Nephron (organoid): Measurements from ENCODE around the gene ARL6IP4.

Source experiments
- H3K27ac Mint-ChIP-seq, 3 experiments: 2 replicates each; pipeline ENCODE4 v1.8.0; 2020; ENCODE audit warnings: mixed read lengths in 3 of 3, mild to moderate bottlenecking in 2 of 3, moderate library complexity in 1 of 3
- H3K27me3 Mint-ChIP-seq: 2 replicates; pipeline ENCODE4 v1.8.0; 2021; ENCODE audit warnings: low read depth, mild to moderate bottlenecking, moderate library complexity, mixed read lengths
- H3K36me3 Mint-ChIP-seq: 2 replicates; pipeline ENCODE4 v1.8.0; 2020; ENCODE audit warnings: low read depth, mixed read lengths
- H3K4me1 Mint-ChIP-seq: 2 replicates; pipeline ENCODE4 v1.8.0; 2020; ENCODE audit warnings: mixed read lengths
- H3K4me3 Mint-ChIP-seq, 3 experiments: 2 replicates each; pipeline ENCODE4 v1.8.0; 2020; ENCODE audit warnings: mild to moderate bottlenecking in 3 of 3, mixed read lengths in 3 of 3, moderate library complexity in 2 of 3
- H3K9me3 Mint-ChIP-seq: 2 replicates; pipeline ENCODE4 v1.8.0; 2020; ENCODE audit warnings: mixed read lengths
- TF ChIP-seq, protein P1 (sequence below), 3 experiments: fragments of 200-600 bp; sonication (generic); IDR thresholded peaks; one replicate each; pipeline ENCODE4 v1.5.0; 2021; ENCODE audit warnings: antibody characterized with exemption in 3 of 3; ENCODE audit not compliant: unreplicated experiment in 3 of 3

The ARL6IP4 gene

DNA sequence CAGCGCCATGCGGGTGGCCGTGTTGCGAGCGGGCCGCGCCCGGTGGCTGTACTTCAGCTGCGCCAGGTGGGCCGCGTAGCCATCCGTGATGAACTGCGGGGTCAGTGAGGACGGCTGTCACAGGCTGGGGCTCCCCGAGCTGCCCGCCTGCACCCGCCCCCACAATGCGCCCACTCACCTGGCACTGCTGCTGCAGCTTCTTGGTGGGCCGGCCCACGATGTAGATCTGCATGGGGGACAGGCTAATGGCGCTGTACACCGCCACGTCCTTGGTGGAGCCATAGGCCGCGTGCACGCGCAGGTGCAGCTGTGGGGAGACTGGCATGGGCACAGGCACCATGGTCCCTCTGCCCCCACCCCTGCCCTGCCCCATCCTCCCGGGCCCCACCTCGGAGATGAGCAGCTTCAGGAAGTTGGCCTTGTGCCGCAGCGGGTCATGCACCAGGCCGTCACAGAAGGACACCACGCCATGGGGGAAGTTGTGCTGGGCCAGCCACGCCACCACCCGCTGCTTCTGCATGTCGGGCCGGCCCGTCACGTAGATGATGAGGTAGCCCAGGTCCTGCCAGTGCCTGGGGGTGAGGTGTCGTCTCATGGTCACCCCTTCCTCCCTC lies 5.9 kb downstream of the ARL6IP4 start:
- Mint-ChIP-seq H3K4me3 (no peak overlapping the region), H3K36me3 (no peaks in the 10 kb centered on the region), H3K27ac (no peak overlapping the region)

DNA sequence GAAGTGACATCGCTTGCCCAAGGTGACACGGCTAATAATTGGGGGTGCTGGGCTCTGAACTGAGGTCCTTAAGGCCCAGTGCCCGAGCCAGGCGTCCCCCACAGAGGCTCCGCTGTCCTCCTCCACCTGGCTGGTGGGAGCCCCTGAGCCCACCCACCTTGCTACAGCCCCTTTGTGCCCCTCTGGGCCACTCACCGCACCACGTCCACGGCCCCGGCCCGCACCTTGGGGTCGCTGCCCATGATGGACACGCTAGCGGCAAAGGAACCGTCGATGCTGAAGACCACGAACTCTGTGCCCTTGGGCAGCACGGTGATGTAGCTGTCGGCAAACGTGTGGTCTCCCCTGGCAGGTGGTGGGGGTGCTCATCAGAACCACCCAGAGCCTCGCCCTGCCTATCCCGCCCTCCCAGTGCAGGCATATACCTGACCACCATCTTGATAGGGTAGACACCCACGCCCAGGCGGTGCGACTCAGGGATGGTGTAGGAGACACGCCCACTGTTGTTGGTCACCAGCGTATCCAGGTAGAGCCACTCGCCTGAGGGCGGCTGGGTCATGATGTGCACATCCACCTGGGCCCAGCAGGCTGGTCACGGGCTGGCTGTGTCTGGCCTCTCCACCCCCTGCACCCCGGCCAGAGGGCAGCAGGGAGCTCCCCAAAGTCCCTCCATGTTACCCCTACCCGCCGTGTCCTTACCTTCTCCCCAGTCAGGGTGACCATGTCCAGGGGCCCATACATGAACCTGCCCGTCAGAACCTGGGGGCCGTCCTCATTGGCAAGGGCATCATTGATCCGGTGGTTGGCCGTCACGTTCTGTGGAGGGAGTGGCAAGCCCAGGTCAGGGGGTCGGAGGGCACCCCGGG lies 6.8 kb downstream of the ARL6IP4 start:
- Mint-ChIP-seq H3K27ac (no peak overlapping the region), H3K4me3 (no peak overlapping the region), H3K27me3 (no peaks in the 10 kb centered on the region), H3K36me3 (no peaks in the 10 kb centered on the region), H3K9me3 (no peaks in the 10 kb centered on the region), H3K4me1 (peaks cover 27% of the 10 kb centered on the region)
- TF ChIP-seq, protein P1, sequence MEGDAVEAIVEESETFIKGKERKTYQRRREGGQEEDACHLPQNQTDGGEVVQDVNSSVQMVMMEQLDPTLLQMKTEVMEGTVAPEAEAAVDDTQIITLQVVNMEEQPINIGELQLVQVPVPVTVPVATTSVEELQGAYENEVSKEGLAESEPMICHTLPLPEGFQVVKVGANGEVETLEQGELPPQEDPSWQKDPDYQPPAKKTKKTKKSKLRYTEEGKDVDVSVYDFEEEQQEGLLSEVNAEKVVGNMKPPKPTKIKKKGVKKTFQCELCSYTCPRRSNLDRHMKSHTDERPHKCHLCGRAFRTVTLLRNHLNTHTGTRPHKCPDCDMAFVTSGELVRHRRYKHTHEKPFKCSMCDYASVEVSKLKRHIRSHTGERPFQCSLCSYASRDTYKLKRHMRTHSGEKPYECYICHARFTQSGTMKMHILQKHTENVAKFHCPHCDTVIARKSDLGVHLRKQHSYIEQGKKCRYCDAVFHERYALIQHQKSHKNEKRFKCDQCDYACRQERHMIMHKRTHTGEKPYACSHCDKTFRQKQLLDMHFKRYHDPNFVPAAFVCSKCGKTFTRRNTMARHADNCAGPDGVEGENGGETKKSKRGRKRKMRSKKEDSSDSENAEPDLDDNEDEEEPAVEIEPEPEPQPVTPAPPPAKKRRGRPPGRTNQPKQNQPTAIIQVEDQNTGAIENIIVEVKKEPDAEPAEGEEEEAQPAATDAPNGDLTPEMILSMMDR (IDR thresholded peaks at IDR 0.05; ENCODE audit: unreplicated experiment in 3 of 3): no peak

More for the DNA sequence above, 5.9 kb downstream of the ARL6IP4 start:
- H3K4me1 Mint-ChIP-seq: peaks cover 32% of the 10 kb centered on the region
- TF ChIP-seq, protein P1 (IDR thresholded peaks at IDR 0.05; ENCODE audit: unreplicated experiment in 3 of 3): no peak
- H3K27me3 Mint-ChIP-seq: no peaks in the 10 kb centered on the region
- H3K9me3 Mint-ChIP-seq: no peaks in the 10 kb centered on the region

DNA sequence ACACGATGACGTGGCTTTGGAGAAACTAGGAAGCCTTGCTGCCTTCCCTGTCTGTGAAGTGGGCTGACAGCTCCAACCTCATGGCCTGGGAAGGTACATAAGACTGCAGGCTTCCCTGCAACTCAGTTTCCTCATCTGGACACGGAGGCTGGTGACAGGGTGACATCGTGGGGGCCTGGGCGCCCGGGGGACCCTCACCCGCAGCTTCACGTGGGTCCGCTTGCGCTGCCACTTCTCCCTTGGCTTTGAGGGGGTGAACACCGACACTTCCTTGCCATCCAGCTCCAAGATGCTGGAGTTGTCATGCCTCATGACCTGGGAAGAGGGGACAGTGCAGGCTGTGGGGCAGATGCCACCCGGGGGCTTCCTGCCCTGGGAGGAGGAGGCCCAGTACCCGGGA lies 7.6 kb downstream of the ARL6IP4 start:
- Mint-ChIP-seq H3K27ac (no peak overlapping the region), H3K9me3 (no peaks in the 10 kb centered on the region), H3K36me3 (no peaks in the 10 kb centered on the region), H3K4me1 (peaks cover 24% of the 10 kb centered on the region), H3K27me3 (no peaks in the 10 kb centered on the region), H3K4me3 (no peak overlapping the region)
- TF ChIP-seq, protein P1 (IDR thresholded peaks at IDR 0.05; ENCODE audit: unreplicated experiment in 3 of 3): no peak

DNA sequence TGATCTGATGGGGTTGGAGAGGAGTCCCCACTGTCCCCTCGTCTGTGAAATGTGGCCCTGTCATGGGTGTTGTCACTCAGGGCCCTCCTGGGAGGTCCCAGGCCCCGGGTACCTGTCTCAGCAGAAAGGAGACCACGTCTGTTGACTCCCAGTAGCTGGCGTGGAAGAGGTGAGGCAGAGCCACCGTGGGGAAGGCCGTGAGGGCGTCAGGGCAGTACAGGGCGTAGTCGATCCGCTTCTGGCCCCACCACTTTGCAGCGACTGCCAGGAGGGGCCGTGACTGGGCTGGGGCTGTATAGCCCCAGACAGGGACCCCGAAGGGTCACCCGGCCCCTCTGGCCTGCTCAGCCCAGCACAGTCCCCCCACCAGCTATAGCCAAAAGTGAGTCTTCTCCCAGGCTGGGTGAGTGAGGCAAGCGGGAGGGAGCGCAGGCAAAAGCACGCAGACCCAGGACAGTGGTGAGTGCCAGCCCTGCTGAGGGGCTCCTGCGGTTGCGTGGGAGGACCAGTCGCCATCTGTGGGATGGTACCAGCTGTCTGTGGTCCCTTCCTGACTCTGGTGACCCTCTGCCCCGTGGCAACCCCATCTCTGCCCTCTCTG lies 8.2 kb downstream of the ARL6IP4 start:
- H3K9me3 Mint-ChIP-seq: no peaks in the 10 kb centered on the region
- H3K36me3 Mint-ChIP-seq: no peaks in the 10 kb centered on the region
- H3K4me3 Mint-ChIP-seq: no peak overlapping the region
- H3K27me3 Mint-ChIP-seq: no peaks in the 10 kb centered on the region
- TF ChIP-seq, protein P1 (IDR thresholded peaks at IDR 0.05; ENCODE audit: unreplicated experiment in 3 of 3): no peak
- H3K27ac Mint-ChIP-seq: no peak overlapping the region
- H3K4me1 Mint-ChIP-seq: peaks cover 17% of the 10 kb centered on the region

DNA sequence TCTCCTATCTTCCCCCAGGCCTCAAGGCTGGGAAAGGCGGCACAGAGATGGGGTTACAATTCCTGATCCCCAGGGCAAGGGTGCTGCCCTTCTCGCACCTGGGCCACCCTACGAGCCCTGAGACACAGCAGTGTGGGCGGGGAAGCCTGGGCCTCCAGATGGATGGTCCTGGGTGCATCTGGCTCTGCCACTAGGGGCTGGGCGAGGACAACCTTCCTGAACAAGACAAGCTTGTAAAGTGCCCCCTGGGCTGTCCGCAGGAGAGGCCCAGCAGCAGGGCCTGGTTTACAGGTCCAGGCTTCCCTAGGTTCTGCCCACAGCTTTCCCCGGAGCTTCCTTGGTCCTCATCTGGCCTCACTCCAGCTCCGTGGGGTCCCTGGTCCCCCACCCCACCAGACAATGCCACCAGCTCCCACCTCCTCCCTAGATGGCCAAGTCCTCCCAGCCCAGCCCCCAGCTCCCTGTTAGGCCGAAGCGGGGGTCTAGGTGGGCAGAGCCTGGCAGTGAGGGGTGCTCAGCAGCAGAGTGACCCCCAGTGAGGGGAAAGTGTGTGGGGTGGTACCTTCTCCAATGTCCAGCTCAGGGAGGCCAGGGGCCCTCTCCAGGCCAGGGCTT lies 8.9 kb downstream of the ARL6IP4 start:
- Mint-ChIP-seq H3K36me3 (no peaks in the 10 kb centered on the region), H3K4me3 (no peak overlapping the region), H3K27me3 (no peaks in the 10 kb centered on the region), H3K27ac (no peak overlapping the region), H3K9me3 (no peaks in the 10 kb centered on the region), H3K4me1 (peaks cover 11% of the 10 kb centered on the region)
- TF ChIP-seq, protein P1 (IDR thresholded peaks at IDR 0.05; ENCODE audit: unreplicated experiment in 3 of 3): no peak
